Measurements from ENCODE around the gene FGD6. TPM values are rescaled to one million over a fixed set of nuclear protein-coding genes. Genes with fewer than 3 reads are reported as not detected.

FGD6 gene
- total RNA-seq, 1 experiment from 2014 or later, result 18.2 TPM

GRCh38 chr12:95227818-95228356 lies 10.6 kb upstream of the FGD6 start:
- ATAC-seq (no peak), DNase-seq (ENCODE audit: low read depth, low spot score) (no peak)
- TF ChIP-seq RAD21 (IDR thresholded peaks at IDR 0.05; ENCODE audit: low read depth) (no peak), MAX (IDR thresholded peaks at IDR 0.05) (no peak), CTCF (IDR thresholded peaks at IDR 0.05 in 2 of 3, conservative IDR thresholded peaks at IDR 0.05 in 1 of 3; ENCODE audit: borderline replicate concordance in 1 of 3, insufficient read depth in 1 of 3, low read depth in 2 of 3, low read length in 2 of 3) (no peak), ZFX (IDR thresholded peaks at IDR 0.05) (no peak), TCF7L2 (IDR thresholded peaks at IDR 0.05; ENCODE audit: borderline replicate concordance, extremely low read depth, insufficient read depth, insufficient read length) (no peak), SRF (IDR thresholded peaks at IDR 0.05; ENCODE audit: low read depth) (no peak), CEBPB (IDR thresholded peaks at IDR 0.05; ENCODE audit: low read depth) (no peak)
- RAD21 ChIA-PET (ENCODE audit: low non-redundant PET in 1 of 2, low total read pairs in 2 of 2, uncharacterized antibody in 2 of 2, unreplicated experiment in 2 of 2), result no interaction called here
- Histone ChIP-seq H3K27me3 (ENCODE audit: insufficient read depth, low read length) (no peaks in the 10 kb centered on the region), H3K27ac (ENCODE audit: low read depth, low read length) (no peak overlapping the region), H3K36me3 (ENCODE audit: control insufficient read depth in 1 of 2, insufficient read depth in 2 of 2, low read length in 2 of 2) (peaks cover 0 to 14% of the 10 kb centered on the region in 2 experiments; a peak in 1 of 4 replicates), H3K4me2 (ENCODE audit: low read length) (no peak overlapping the region), H3K9me2 (ENCODE audit: insufficient read depth) (no peaks in the 10 kb centered on the region), H4K20me1 (ENCODE audit: insufficient read depth) (no peaks in the 10 kb centered on the region), H3K79me2 (ENCODE audit: insufficient read depth, low read length) (peaks cover 96% of the 10 kb centered on the region), H3K4me3 (replicated peaks in 1 of 2; ENCODE audit: low read depth in 1 of 2, low read length in 2 of 2) (no peak overlapping the region), H3K9ac (ENCODE audit: low read length) (no peak overlapping the region), H2AFZ (ENCODE audit: low read depth, low read length, poor library complexity, severe bottlenecking) (no peak overlapping the region), H3K9me3 (ENCODE audit: control insufficient read depth in 1 of 2, insufficient read depth in 1 of 2, low read depth in 1 of 2, low read length in 2 of 2) (no peaks in the 10 kb centered on the region), H3K4me1 (ENCODE audit: control insufficient read depth in 1 of 2, insufficient read depth in 2 of 2, low read length in 2 of 2) (peaks cover 3 to 16% of the 10 kb centered on the region in 2 experiments; a peak in 3 of 4 replicates)
- no TSS peak for BruUV-seq (replicated peaks)
- intact Hi-C loops (cut with micrococcal nuclease), result no loop called here
- POLR2A ChIA-PET, result no interaction called here
- CTCF ChIA-PET, result no interaction called here
